GM06990 (cell line): ENCODE results near the gene ZNF302.
"Not testable (repeated sequence)": the region's sequence is repeated elsewhere in the genome, so short reads cannot be mapped to it uniquely, and the experiment has no call there.

Experiments used
- DNase-seq: peaks from one replicate; pipeline ENCODE4 v3.0.0-alpha.2; 2011; ENCODE audit not compliant: insufficient read length; ENCODE audit errors: extremely low read depth
- H3K27me3 ChIP-seq: replicated peaks from 2 replicates; pipeline ENCODE4 v1.6.0; 2011; ENCODE audit warnings: low read length; ENCODE audit not compliant: control insufficient read depth, insufficient read depth
- H3K36me3 ChIP-seq: 2 replicates; pipeline ENCODE4 v1.5.1; 2011; ENCODE audit warnings: low read length; ENCODE audit not compliant: control insufficient read depth, insufficient read depth
- H3K4me3 ChIP-seq: replicated peaks from 2 replicates; pipeline ENCODE4 v1.5.1; 2011; ENCODE audit warnings: low read depth, mild to moderate bottlenecking, control low read depth, low read length
- TF ChIP-seq, protein P1 (sequence below): IDR thresholded peaks from 2 replicates; pipeline ENCODE4 v1.5.1; 2011; ENCODE audit warnings: low read length, control low read depth, mild to moderate bottlenecking, inconsistent platforms; ENCODE audit not compliant: insufficient read depth, poor library complexity, severe bottlenecking

ZNF302 gene

DNA sequence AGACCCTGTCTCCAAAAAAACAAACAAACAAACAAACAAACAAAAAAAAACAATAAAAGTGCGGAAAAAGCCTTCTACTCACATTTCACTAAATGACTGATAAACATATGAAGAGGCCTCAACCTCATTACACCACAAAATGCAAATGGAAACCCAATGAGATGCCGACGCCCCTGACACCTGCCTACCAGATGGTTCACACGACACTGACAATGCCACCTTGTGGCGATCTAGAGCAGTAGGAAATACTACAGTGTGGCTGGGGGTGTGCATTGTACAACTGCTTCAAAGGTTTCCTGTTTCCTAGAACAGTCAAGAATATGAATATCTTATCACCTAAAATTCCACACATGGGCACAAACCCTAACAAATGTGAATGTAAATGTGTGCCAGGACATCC lies 14.6 kb upstream of the ZNF302 start:
- H3K27me3 ChIP-seq = no peaks in the 10 kb centered on the region
- no peak for DNase-seq
- TF ChIP-seq, protein P1, sequence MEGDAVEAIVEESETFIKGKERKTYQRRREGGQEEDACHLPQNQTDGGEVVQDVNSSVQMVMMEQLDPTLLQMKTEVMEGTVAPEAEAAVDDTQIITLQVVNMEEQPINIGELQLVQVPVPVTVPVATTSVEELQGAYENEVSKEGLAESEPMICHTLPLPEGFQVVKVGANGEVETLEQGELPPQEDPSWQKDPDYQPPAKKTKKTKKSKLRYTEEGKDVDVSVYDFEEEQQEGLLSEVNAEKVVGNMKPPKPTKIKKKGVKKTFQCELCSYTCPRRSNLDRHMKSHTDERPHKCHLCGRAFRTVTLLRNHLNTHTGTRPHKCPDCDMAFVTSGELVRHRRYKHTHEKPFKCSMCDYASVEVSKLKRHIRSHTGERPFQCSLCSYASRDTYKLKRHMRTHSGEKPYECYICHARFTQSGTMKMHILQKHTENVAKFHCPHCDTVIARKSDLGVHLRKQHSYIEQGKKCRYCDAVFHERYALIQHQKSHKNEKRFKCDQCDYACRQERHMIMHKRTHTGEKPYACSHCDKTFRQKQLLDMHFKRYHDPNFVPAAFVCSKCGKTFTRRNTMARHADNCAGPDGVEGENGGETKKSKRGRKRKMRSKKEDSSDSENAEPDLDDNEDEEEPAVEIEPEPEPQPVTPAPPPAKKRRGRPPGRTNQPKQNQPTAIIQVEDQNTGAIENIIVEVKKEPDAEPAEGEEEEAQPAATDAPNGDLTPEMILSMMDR = peak; percentile 65
- H3K4me3 ChIP-seq = no peak overlapping the region
- H3K36me3 ChIP-seq = no peaks in the 10 kb centered on the region

GRCh38 chr19:34664168-34664567 lies 13.3 kb upstream of the ZNF302 start:
- H3K36me3 ChIP-seq = no peaks in the 10 kb centered on the region
- no peak for DNase-seq
- TF ChIP-seq, protein P1 = no peak

DNA sequence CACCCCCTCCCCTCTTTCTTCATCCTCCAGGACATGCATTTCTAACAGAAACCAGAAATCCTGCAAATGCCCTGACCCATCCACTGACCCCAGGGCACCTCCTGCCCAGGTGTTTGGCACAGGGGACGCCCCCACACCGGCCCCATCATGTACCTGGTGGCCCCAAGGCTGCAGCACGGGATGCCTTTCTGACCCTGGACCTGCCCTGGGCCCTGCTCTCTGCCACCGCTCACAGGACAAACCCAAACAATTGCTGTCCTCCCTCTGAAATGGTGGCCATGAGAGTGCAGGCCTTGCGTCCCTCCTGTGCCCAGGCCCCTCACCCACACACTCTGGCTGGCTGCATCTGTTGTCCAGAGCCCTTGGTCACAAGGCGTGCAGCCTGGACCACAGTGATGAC lies 12.6 kb upstream of the ZNF302 start:
- DNase-seq = no peak
- Histone ChIP-seq H3K27me3 (no peaks in the 10 kb centered on the region), H3K36me3 (no peaks in the 10 kb centered on the region), H3K4me3 (no peak overlapping the region)
- TF ChIP-seq, protein P1 = no peak

More at GRCh38 chr19:34664168-34664567, 13.3 kb upstream of the ZNF302 start:
- H3K4me3 ChIP-seq = no peak overlapping the region
- no peaks in the 10 kb centered on the region for H3K27me3 ChIP-seq

DNA sequence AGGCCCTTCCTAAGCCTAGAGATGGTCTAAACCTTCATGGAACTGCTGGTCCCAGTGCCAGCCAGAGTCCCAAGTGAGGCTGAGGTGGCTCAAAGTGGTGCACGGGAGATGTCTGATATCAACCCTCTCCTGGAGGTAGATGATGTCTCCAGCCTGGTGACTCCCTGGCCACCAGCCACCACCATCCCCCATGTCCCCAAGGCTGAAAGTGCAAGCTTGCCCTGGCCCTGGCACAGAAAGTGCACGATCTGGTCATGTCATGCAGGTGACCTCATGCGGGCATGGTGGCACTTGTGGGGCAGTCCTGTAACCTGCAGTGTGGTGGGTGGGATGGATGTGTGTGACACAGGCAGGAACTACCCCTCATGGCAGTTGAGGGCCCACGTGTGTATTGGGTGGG lies 12.2 kb upstream of the ZNF302 start:
- not testable (repeated sequence) for DNase-seq, H3K36me3 ChIP-seq

DNA sequence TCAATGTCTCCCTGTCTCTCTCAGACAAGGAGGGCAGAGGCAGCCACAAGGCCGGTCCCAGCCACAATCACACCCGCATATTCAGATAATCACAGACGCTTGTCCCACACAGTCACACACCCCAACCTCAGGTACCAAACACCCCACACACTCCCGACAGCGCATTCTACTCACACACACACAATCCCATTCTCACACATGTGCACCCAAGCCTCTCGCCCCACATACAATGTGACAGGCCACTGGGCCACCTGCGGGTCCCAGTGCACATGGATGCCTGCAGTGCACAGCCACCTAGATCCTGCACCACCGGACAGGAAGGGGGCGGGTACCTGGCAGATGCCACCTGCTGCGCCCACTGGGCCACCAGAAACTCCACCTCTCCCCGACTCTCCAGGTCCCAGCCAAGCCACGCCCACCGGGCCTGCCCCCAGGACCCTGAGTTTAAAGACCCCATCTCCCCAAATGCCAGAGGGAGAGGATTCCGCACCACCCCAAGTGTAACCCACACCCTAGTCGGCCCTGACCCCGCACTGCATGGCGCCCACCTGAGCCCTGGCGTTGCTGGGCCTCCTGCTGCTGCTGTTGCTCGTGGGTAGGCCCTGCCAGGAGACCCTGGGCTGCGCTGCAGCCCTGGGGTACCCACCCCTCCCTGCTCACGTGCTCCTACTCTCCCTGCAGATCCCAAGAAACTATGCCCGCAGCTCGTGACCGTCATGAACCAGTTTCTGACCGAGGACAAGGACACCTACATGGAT lies 11.1 kb upstream of the ZNF302 start:
- TF ChIP-seq, protein P1 = no peak
- H3K36me3 ChIP-seq = no peaks in the 10 kb centered on the region
- no peak overlapping the region for H3K4me3 ChIP-seq
- DNase-seq = no peak
- H3K27me3 ChIP-seq = no peaks in the 10 kb centered on the region

More for the DNA sequence above, 12.2 kb upstream of the ZNF302 start:
- H3K27me3 ChIP-seq, H3K4me3 ChIP-seq: not testable (repeated sequence)

DNA sequence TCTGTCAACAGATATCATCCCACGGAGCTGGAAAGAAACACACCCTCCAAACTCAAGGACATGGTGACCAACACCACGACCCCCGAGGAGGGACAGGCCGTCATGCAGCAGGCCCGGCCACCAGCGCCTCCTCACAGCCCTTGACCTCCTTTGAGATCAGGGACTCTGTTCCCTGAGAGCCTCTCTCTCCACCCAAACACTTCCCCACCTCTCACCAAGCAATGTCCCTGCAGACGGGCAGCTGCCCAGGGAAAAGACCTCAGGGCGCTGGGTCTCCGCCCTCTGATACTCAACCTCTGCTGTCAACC lies 10.6 kb upstream of the ZNF302 start:
- DNase-seq = no peak
- H3K4me3 ChIP-seq = no peak overlapping the region
- no peaks in the 10 kb centered on the region for H3K27me3 ChIP-seq
- no peaks in the 10 kb centered on the region for H3K36me3 ChIP-seq
- TF ChIP-seq, protein P1 = no peak
